ENCODE data around the gene FAM78B.
A peak's percentile ranks its signal among the peaks of the same experiment; 100 is the strongest.

The FAM78B gene

GRCh38 chr1:166136699-166137401, 30.0 kb downstream of the FAM78B start:
- no peak for DNase-seq (ENCODE audit: low read depth)
- H3K4me3 ChIP-seq (ENCODE audit: low read depth, low read length), result no peak overlapping the region
- TF ChIP-seq CTCF (IDR thresholded peaks at IDR 0.05; ENCODE audit: insufficient read depth, low read depth, low read length, missing control alignments), result no peak

GRCh38 chr1:166136222-166136621, 30.6 kb downstream of the FAM78B start:
- TF ChIP-seq CTCF (IDR thresholded peaks at IDR 0.05; ENCODE audit: insufficient read depth, low read depth, low read length, missing control alignments), result no peak
- DNase-seq (ENCODE audit: low read depth), result no peak

GRCh38 chr1:166133857-166134256, 32.9 kb downstream of the FAM78B start:
- no peak for TF ChIP-seq CTCF (IDR thresholded peaks at IDR 0.05; ENCODE audit: insufficient read depth, low read depth, low read length, missing control alignments)
- H3K4me3 ChIP-seq (ENCODE audit: low read depth, low read length), result no peak overlapping the region
- DNase-seq (ENCODE audit: low read depth), result peak; percentile 21

More at GRCh38 chr1:166136222-166136621, 30.6 kb downstream of the FAM78B start:
- H3K4me3 ChIP-seq (ENCODE audit: low read depth, low read length), result no peak overlapping the region

- peak; percentile 57 for DNase-seq (ENCODE audit: low read depth)
- H3K4me3 ChIP-seq (ENCODE audit: low read depth, low read length), result no peak overlapping the region
- TF ChIP-seq CTCF (IDR thresholded peaks at IDR 0.05; ENCODE audit: insufficient read depth, low read depth, low read length, missing control alignments), result peak; percentile 53
Observed at GRCh38 chr1:166133276-166133841, 33.4 kb downstream of the FAM78B start.

- no peak for TF ChIP-seq CTCF (IDR thresholded peaks at IDR 0.05; ENCODE audit: insufficient read depth, low read depth, low read length, missing control alignments)
- no peak overlapping the region for H3K4me3 ChIP-seq (ENCODE audit: low read depth, low read length)
- DNase-seq (ENCODE audit: low read depth), result no peak
Observed at GRCh38 chr1:166132496-166132895, 34.3 kb downstream of the FAM78B start.

- no peak for DNase-seq (ENCODE audit: low read depth)
Observed at GRCh38 chr1:166129006-166129405, 37.8 kb downstream of the FAM78B start.

More at GRCh38 chr1:166129006-166129405, 37.8 kb downstream of the FAM78B start:
- TF ChIP-seq CTCF (IDR thresholded peaks at IDR 0.05; ENCODE audit: insufficient read depth, low read depth, low read length, missing control alignments), result no peak
- H3K4me3 ChIP-seq (ENCODE audit: low read depth, low read length), result no peak overlapping the region

All from GM12865 (cell line).